HG03139 (cell line): ENCODE results near the gene EIF4G3.

Source experiments
- ATAC-seq: cut with Tn5 transposase; IDR thresholded peaks from one replicate; pipeline ENCODE4 v1.9.1; 2021; ENCODE audit not compliant: unreplicated experiment

Gene EIF4G3

DNA sequence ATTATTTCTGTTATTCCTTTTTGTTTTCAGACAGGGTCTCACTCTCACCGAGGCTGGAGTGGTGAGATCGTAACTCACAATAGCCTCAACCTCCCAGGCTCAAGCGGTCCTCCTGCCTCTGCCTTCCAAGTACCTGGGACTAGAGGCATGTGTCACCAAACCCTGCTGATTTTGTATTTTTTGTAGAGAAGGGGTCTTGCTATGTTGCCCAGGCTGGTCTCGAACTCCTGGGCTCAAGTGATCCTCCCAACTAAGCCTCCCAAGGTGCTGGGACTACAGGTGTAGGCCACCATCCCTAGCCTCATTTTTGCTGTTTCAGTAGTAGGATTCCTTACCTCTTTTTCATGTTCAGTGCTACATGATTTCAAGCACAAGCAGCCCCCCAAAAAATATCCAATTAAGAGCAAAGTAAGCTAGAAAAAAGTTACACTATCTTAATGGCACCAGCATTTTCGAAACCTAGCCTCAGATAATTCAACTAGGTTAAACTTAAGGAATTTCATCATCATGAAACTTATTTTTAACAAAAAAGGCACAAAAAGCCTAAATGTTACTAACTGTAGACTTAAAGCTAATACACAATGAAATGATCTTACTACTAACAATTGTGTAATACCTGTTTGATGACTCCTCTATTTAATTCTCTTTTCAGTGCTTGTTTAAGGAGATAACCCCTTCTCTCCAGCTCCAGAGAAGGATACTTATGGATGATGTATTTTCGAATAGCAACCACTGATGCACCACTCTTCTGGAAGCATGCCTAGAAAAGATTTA, 406.2 kb downstream of the EIF4G3 start:
- ATAC-seq: no peak

DNA sequence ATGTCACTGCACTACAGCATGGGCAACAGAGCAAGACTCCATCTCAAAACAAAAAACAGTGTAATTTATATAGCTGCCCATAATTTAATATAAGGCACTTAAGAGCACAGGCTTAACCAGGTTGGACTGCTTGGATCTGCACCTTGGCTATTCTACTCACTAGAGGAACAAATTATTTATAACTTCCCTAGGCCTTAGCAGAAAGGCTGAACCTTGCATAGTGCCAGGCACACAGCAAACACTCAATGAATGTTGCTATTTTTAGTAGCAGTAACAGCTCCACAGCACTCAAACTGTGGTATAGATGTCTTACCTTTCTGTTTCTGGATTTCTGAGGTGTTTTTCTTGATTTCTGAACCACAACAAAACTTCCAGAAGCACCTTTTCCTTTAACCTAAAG, 409.4 kb downstream of the EIF4G3 start:
- ATAC-seq: no peak

DNA sequence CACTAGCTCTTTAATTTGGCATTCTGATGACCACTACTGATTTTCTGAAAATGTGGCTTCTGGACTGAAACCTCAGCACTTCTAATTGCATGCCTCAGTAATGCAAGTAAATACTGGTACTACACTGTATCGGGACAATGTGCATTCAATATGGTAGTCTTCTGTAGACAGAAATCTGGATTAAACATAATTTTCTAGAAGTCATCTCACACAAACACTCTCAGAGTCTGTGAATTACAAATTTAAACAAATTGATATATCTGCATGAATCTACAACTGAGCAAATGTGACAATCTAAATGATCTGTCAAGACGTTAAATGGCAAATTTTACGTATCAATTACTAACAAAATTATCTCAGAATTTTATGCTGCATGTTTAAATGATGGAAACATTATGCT, 413.3 kb downstream of the EIF4G3 start:
- ATAC-seq: no peak

DNA sequence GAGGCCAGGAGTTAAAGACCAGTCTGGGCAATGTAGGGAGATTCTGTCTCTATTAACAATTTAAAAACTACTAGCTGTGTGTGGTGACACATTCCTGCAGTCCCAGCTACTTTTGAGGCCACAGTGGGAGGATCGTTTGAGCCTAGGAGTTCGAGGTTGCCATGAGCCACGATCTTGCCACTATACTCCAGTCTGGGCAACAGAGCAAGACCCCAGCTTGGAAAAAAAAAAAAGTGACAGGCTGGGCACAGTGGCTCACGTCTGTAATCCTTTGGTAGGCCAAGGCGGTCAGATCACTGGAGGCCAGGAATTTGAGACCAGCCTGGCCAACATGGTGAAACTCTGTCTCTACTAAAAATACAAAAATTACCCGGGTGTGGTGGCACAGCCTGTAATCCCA, 416.4 kb downstream of the EIF4G3 start:
- no peak for ATAC-seq
